VCaP (cell line): ENCODE data around the gene PRKCB.

Source experiments
- H3K27ac ChIP-seq: fragments of 450-650 bp; 2 replicates; pipeline ENCODE4 v1.5.1; 2017
- CTCF ChIP-seq: fragments of 450-650 bp; conservative IDR thresholded peaks from 2 replicates; pipeline ENCODE4 v1.5.1; 2017; ENCODE audit warnings: mild to moderate bottlenecking, moderate library complexity

Gene PRKCB

GRCh38 chr16:23934610-23935236 lies 98.9 kb downstream of the PRKCB start:
- TF ChIP-seq CTCF = no peak
- no peak overlapping the region for H3K27ac ChIP-seq

GRCh38 chr16:23940111-23940510 lies 104.3 kb downstream of the PRKCB start:
- no peak for TF ChIP-seq CTCF
- no peak overlapping the region for H3K27ac ChIP-seq

GRCh38 chr16:23941025-23941424 lies 105.2 kb downstream of the PRKCB start:
- TF ChIP-seq CTCF = no peak
- H3K27ac ChIP-seq = no peak overlapping the region

GRCh38 chr16:23941963-23942564 lies 106.3 kb downstream of the PRKCB start:
- TF ChIP-seq CTCF = no peak
- H3K27ac ChIP-seq = no peak overlapping the region

- H3K27ac ChIP-seq = no peak overlapping the region
- no peak for TF ChIP-seq CTCF
Observed at GRCh38 chr16:23943604-23944003, 107.8 kb downstream of the PRKCB start.

GRCh38 chr16:23944381-23944780 lies 108.6 kb downstream of the PRKCB start:
- no peak for TF ChIP-seq CTCF
- H3K27ac ChIP-seq = no peak overlapping the region

GRCh38 chr16:23945243-23945642 lies 109.5 kb downstream of the PRKCB start:
- no peak overlapping the region for H3K27ac ChIP-seq
- TF ChIP-seq CTCF = no peak
